A549 (cell line): ENCODE data around the gene FAM227B.

Experiments
- EP300 ChIP-seq, 2 experiments: fragments of >200 bp; sonication (Bioruptor Twin); formaldehyde crosslinking; IDR thresholded peaks; 2 replicates in 1 of 2; 3 replicates in 1 of 2; pipeline ENCODE4 v1.6.1; 2016 to 2017
- FOSL2 ChIP-seq, 2 experiments: fragments of 450-650 bp in 1 of 2; fragments of >200 bp in 1 of 2; sonication (Bioruptor Twin) in 1 of 2; formaldehyde crosslinking; IDR thresholded peaks; 2 replicates each; pipeline versions ENCODE4 v1.5.0 to v1.6.1; 2016 to 2020; ENCODE audit warnings: mild to moderate bottlenecking in 1 of 2, moderate library complexity in 1 of 2
- HES2 ChIP-seq: fragments of >200 bp; sonication (Bioruptor Twin); formaldehyde crosslinking; IDR thresholded peaks from 2 replicates; pipeline ENCODE4 v1.6.1; 2016
- PHF8 ChIP-seq: fragments of 200-600 bp; sonication (generic); IDR thresholded peaks from 2 replicates; pipeline ENCODE4 v1.6.1; 2016; ENCODE audit warnings: low read depth, mild to moderate bottlenecking, antibody characterized with exemption, moderate library complexity, borderline replicate concordance
- POLR2A ChIP-seq: IDR thresholded peaks from 2 replicates; pipeline ENCODE4 v1.6.1; 2012; ENCODE audit warnings: mild to moderate bottlenecking, low read length
- SMC3 ChIP-seq: fragments of >200 bp; sonication (Bioruptor Twin); formaldehyde crosslinking; IDR thresholded peaks from 3 replicates; pipeline ENCODE4 v1.6.1; 2018; ENCODE audit warnings: inconsistent platforms
- SREBF2 ChIP-seq: fragments of 450-650 bp; IDR thresholded peaks from 2 replicates; pipeline ENCODE4 v1.6.1; 2014; ENCODE audit warnings: mild to moderate bottlenecking, moderate library complexity
- ZC3H11A ChIP-seq: fragments of 450-650 bp; IDR thresholded peaks from 2 replicates; pipeline ENCODE4 v1.6.1; 2014; ENCODE audit warnings: antibody characterized with exemption, mild to moderate bottlenecking
- TF ChIP-seq, protein P1 (sequence below): fragments of >200 bp; sonication (Bioruptor Twin); formaldehyde crosslinking; IDR thresholded peaks from 3 replicates; pipeline ENCODE4 v1.5.1; 2016
- TF ChIP-seq, protein P2 (sequence below): fragments of 200-600 bp; sonication (generic); IDR thresholded peaks from 2 replicates; pipeline ENCODE4 v1.6.1; 2016; ENCODE audit warnings: antibody characterized with exemption, mild to moderate bottlenecking, moderate library complexity
- TF ChIP-seq, protein P3 (sequence below): fragments of 150-350 bp; IDR thresholded peaks from 2 replicates; pipeline ENCODE4 v1.6.1; 2014; ENCODE audit warnings: low read depth, mild to moderate bottlenecking, low read length
- TF ChIP-seq, protein P4 (sequence below): fragments of 450-650 bp; IDR thresholded peaks from 2 replicates; pipeline ENCODE4 v1.6.1; 2014; ENCODE audit warnings: antibody characterized with exemption

DNA sequence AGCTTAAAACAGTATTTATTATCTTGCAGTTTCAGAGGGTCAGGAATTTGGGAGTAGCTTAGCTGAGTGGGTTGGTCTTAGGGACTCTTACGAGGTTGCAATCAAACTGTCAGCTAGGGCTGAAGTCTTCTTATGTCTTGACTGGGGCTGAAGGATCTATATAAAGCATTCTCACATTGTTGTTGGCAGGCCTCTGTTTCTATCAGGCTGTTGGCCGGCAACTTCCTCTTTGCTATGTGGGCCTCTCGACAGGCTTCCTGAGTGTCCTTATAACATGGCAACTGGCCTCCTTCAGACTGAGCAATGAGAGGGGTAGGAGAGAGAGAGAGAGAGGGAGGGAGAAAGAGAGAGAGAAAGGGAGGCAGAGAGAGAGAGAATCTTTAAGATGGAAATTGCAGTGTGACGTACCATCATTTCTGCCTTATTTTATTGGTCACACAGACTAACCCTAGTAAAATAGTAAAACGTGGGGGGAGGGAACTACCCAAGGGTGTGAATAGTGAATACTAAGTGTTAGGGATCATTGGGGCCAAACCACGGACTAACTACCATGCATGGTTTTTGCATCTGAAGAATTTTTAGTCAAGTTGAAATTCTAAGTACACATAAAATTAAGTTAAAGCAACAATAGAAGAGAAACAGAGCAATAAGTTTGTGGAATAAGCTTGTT is 181.5 kb downstream of the FAM227B start:
- TF ChIP-seq, protein P1, sequence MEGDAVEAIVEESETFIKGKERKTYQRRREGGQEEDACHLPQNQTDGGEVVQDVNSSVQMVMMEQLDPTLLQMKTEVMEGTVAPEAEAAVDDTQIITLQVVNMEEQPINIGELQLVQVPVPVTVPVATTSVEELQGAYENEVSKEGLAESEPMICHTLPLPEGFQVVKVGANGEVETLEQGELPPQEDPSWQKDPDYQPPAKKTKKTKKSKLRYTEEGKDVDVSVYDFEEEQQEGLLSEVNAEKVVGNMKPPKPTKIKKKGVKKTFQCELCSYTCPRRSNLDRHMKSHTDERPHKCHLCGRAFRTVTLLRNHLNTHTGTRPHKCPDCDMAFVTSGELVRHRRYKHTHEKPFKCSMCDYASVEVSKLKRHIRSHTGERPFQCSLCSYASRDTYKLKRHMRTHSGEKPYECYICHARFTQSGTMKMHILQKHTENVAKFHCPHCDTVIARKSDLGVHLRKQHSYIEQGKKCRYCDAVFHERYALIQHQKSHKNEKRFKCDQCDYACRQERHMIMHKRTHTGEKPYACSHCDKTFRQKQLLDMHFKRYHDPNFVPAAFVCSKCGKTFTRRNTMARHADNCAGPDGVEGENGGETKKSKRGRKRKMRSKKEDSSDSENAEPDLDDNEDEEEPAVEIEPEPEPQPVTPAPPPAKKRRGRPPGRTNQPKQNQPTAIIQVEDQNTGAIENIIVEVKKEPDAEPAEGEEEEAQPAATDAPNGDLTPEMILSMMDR = no peak
- no peak for TF ChIP-seq SMC3
- no peak for TF ChIP-seq SREBF2
- TF ChIP-seq EP300 (IDR thresholded peaks at IDR 0.05) = no peak
- no peak for TF ChIP-seq PHF8
- TF ChIP-seq, protein P2, sequence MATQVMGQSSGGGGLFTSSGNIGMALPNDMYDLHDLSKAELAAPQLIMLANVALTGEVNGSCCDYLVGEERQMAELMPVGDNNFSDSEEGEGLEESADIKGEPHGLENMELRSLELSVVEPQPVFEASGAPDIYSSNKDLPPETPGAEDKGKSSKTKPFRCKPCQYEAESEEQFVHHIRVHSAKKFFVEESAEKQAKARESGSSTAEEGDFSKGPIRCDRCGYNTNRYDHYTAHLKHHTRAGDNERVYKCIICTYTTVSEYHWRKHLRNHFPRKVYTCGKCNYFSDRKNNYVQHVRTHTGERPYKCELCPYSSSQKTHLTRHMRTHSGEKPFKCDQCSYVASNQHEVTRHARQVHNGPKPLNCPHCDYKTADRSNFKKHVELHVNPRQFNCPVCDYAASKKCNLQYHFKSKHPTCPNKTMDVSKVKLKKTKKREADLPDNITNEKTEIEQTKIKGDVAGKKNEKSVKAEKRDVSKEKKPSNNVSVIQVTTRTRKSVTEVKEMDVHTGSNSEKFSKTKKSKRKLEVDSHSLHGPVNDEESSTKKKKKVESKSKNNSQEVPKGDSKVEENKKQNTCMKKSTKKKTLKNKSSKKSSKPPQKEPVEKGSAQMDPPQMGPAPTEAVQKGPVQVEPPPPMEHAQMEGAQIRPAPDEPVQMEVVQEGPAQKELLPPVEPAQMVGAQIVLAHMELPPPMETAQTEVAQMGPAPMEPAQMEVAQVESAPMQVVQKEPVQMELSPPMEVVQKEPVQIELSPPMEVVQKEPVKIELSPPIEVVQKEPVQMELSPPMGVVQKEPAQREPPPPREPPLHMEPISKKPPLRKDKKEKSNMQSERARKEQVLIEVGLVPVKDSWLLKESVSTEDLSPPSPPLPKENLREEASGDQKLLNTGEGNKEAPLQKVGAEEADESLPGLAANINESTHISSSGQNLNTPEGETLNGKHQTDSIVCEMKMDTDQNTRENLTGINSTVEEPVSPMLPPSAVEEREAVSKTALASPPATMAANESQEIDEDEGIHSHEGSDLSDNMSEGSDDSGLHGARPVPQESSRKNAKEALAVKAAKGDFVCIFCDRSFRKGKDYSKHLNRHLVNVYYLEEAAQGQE = no peak
- TF ChIP-seq, protein P3, sequence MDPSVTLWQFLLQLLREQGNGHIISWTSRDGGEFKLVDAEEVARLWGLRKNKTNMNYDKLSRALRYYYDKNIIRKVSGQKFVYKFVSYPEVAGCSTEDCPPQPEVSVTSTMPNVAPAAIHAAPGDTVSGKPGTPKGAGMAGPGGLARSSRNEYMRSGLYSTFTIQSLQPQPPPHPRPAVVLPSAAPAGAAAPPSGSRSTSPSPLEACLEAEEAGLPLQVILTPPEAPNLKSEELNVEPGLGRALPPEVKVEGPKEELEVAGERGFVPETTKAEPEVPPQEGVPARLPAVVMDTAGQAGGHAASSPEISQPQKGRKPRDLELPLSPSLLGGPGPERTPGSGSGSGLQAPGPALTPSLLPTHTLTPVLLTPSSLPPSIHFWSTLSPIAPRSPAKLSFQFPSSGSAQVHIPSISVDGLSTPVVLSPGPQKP = no peak
- no peak for TF ChIP-seq FOSL2 (IDR thresholded peaks at IDR 0.05)
- TF ChIP-seq FOSL2 (CRISPR knock-in tag; IDR thresholded peaks at IDR 0.05) = no peak
- no peak for TF ChIP-seq HES2
- TF ChIP-seq, protein P4, sequence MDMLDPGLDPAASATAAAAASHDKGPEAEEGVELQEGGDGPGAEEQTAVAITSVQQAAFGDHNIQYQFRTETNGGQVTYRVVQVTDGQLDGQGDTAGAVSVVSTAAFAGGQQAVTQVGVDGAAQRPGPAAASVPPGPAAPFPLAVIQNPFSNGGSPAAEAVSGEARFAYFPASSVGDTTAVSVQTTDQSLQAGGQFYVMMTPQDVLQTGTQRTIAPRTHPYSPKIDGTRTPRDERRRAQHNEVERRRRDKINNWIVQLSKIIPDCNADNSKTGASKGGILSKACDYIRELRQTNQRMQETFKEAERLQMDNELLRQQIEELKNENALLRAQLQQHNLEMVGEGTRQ = no peak
- TF ChIP-seq ZC3H11A = no peak
- no peak for TF ChIP-seq POLR2A
